ENCODE results near the gene PFN3.
A peak's percentile ranks its signal among the peaks of the same experiment; 100 is the strongest.

PFN3 gene

DNA sequence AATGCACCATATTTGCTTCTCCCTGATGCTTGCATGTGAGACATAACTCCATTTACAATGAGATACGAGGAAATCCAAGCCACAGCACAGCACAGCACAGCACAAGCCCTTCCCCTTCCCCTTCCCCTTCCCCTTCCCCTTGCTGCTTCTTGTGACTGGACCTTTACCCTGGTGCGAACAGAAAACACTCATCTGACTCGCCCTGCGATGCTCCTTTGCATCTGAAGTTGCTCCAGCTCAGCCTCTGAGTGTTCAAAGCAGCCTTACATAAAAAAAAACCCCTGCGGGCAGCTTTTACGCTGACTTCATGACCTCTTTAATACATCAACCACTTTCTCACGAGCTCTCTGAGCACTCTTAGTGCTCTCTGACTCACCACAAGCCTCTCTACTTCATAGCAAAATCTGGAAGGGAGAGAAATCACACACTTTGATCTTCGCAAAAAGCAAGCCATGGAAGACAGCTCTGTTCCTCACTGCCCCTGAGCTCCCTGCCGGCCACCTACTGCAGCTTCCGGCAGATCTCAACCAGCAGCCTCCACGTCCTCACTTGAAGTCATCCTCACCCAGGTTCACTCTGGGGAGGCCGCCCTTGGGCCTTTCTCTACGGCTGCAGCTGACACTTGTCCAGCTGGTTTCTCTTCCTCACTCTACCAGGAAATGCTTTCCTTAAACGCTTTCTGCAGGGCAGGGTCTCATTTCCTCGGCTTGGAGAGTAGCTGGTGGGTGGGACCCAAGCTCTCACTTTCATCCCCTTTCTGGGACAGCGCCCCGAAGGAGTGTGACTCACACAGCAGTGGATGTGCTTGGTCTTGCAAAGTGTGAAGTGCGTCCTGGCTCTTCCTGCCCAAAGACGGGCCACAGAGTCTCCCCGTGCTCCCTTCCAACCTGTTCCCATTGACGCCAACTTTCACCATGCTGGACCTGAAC lies 11.0 kb downstream of the PFN3 start:
- no peaks in the 10 kb centered on the region for H3K27me3 ChIP-seq (ENCODE audit: insufficient read depth, poor library complexity, severe bottlenecking)
- TF ChIP-seq POLR2AphosphoS5 (IDR thresholded peaks at IDR 0.05; ENCODE audit: low read depth): no peak
- no peak for TF ChIP-seq GABPA (IDR thresholded peaks at IDR 0.05; ENCODE audit: low read depth)
- TF ChIP-seq REST (IDR thresholded peaks at IDR 0.05; ENCODE audit: insufficient replicate concordance, low read depth): no peak
- no peak for TF ChIP-seq CTCF (IDR thresholded peaks at IDR 0.05; ENCODE audit: insufficient read depth, low read length)
- no peak for TF ChIP-seq SPI1 (IDR thresholded peaks at IDR 0.05; ENCODE audit: borderline replicate concordance, low read depth)
- no peak overlapping the region for H3K27ac ChIP-seq (replicated peaks)
- no peak overlapping the region for H3K4me3 ChIP-seq (replicated peaks; ENCODE audit: insufficient read depth, low read length)
- DNase-seq (ENCODE audit: low read depth in 1 of 2, low spot score in 1 of 2): peak in 1 of 2 experiments; percentile 52

GRCh38 chr5:177388521-177389052 lies 11.9 kb downstream of the PFN3 start:
- Histone ChIP-seq H3K27me3 (ENCODE audit: insufficient read depth, poor library complexity, severe bottlenecking) (no peaks in the 10 kb centered on the region), H3K4me3 (replicated peaks; ENCODE audit: insufficient read depth, low read length) (no peak overlapping the region), H3K27ac (replicated peaks) (no peak overlapping the region)
- no peak for DNase-seq (ENCODE audit: low read depth in 1 of 2, low spot score in 1 of 2)
- TF ChIP-seq CTCF (IDR thresholded peaks at IDR 0.05; ENCODE audit: insufficient read depth, low read length): no peak
- TF ChIP-seq SPI1 (IDR thresholded peaks at IDR 0.05; ENCODE audit: borderline replicate concordance, low read depth): no peak

- no peaks in the 10 kb centered on the region for H3K27me3 ChIP-seq (ENCODE audit: insufficient read depth, poor library complexity, severe bottlenecking)
- no peak for DNase-seq (ENCODE audit: low read depth in 1 of 2, low spot score in 1 of 2)
- H3K4me3 ChIP-seq (replicated peaks; ENCODE audit: insufficient read depth, low read length): no peak overlapping the region
- no peak overlapping the region for H3K27ac ChIP-seq (replicated peaks)
- TF ChIP-seq POLR2AphosphoS5 (IDR thresholded peaks at IDR 0.05; ENCODE audit: low read depth) (no peak), GABPA (IDR thresholded peaks at IDR 0.05; ENCODE audit: low read depth) (no peak), SPI1 (IDR thresholded peaks at IDR 0.05; ENCODE audit: borderline replicate concordance, low read depth) (no peak), REST (IDR thresholded peaks at IDR 0.05; ENCODE audit: insufficient replicate concordance, low read depth) (no peak), CTCF (IDR thresholded peaks at IDR 0.05; ENCODE audit: insufficient read depth, low read length) (no peak)
These were observed 13.1 kb downstream of the PFN3 start for GRCh38 chr5:177387405-177387804.
